ENCODE results near the gene MEPCE.
"Not testable (repeated sequence)": the region's sequence is repeated elsewhere in the genome, so short reads cannot be mapped to it uniquely, and the experiment has no call there.

DNA sequence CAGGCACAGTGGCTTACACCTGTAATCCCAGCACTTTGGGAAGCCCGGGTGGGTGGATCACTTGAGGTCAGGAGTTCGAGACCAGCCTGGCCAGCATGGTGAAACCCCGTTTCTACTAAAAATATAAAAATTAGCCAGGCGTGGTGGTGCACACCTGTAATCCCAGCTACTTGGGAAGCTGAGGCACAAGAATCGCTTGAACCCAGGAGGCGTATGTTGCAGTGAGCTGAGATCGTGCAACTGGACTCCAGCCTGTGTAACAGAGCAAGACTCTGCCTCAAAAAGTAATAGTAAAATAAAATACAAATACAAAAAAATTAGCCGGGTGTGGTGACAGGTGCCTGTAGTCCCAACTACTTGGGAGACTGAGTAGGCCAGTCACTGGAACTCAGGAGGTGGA lies 9.1 kb downstream of the MEPCE start:
- TF ChIP-seq, protein P1, sequence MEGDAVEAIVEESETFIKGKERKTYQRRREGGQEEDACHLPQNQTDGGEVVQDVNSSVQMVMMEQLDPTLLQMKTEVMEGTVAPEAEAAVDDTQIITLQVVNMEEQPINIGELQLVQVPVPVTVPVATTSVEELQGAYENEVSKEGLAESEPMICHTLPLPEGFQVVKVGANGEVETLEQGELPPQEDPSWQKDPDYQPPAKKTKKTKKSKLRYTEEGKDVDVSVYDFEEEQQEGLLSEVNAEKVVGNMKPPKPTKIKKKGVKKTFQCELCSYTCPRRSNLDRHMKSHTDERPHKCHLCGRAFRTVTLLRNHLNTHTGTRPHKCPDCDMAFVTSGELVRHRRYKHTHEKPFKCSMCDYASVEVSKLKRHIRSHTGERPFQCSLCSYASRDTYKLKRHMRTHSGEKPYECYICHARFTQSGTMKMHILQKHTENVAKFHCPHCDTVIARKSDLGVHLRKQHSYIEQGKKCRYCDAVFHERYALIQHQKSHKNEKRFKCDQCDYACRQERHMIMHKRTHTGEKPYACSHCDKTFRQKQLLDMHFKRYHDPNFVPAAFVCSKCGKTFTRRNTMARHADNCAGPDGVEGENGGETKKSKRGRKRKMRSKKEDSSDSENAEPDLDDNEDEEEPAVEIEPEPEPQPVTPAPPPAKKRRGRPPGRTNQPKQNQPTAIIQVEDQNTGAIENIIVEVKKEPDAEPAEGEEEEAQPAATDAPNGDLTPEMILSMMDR (conservative IDR thresholded peaks at IDR 0.05; ENCODE audit: low read length) = not testable (repeated sequence)
- TF ChIP-seq EZH2phosphoT487 (IDR thresholded peaks at IDR 0.05; ENCODE audit: borderline replicate concordance, low read depth, low read length) = not testable (repeated sequence)

Data from OCI-LY7 (cell line).